22Rv1 (cell line): Measurements from ENCODE around the gene SPTBN1.

ENCODE experiments used
- ZFX ChIP-seq: fragments of 450-650 bp; IDR thresholded peaks from 2 replicates; pipeline ENCODE4 v1.6.1; 2017; ENCODE audit warnings: antibody characterized with exemption, borderline replicate concordance
- TF ChIP-seq, protein P1 (sequence below): fragments of 450-650 bp; IDR thresholded peaks from 2 replicates; pipeline ENCODE4 v1.5.1; 2017; ENCODE audit warnings: mild to moderate bottlenecking

DNA sequence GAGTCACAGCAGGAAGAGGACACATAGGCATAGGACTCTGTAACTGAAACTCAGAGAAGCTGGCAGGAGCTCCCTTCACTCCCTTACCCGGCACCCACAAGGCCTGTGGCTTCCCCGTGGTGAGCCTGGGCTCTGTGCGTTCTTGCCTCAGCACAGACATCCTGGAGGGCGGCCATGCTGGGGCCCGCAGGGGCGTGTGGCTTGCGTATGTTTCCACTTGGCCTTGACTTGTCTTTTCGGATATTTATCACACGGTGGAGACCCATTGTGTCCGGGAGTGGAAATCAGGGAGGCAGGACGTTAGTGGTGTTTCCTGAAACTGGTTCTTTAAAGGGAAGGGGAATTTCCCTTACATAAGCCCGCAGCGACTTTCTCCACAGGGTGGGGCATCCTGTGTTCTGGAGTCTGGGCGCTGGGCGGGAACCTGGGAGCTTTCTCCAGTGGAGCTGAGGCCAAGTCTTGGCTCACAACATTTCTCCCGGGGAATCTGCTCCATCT, 217.4 kb downstream of the SPTBN1 start:
- TF ChIP-seq, protein P1, sequence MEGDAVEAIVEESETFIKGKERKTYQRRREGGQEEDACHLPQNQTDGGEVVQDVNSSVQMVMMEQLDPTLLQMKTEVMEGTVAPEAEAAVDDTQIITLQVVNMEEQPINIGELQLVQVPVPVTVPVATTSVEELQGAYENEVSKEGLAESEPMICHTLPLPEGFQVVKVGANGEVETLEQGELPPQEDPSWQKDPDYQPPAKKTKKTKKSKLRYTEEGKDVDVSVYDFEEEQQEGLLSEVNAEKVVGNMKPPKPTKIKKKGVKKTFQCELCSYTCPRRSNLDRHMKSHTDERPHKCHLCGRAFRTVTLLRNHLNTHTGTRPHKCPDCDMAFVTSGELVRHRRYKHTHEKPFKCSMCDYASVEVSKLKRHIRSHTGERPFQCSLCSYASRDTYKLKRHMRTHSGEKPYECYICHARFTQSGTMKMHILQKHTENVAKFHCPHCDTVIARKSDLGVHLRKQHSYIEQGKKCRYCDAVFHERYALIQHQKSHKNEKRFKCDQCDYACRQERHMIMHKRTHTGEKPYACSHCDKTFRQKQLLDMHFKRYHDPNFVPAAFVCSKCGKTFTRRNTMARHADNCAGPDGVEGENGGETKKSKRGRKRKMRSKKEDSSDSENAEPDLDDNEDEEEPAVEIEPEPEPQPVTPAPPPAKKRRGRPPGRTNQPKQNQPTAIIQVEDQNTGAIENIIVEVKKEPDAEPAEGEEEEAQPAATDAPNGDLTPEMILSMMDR: no peak
- TF ChIP-seq ZFX: no peak
